Testis (tissue), 2 donors: ENCODE results near the gene ANTXR1.

Source experiments
- CTCF ChIP-seq, 3 experiments: fragments of 450-650 bp in 2 of 3; fragments of 200-600 bp in 1 of 3; sonication (generic) in 1 of 3; IDR thresholded peaks; one replicate each; pipeline ENCODE4 v1.5.1; 2016 to 2019; ENCODE audit warnings: antibody characterized with exemption in 3 of 3, mild to moderate bottlenecking in 2 of 3, moderate library complexity in 1 of 3
- POLR2A ChIP-seq: fragments of 450-650 bp; IDR thresholded peaks from one replicate; pipeline ENCODE4 v1.6.1; 2017; ENCODE audit warnings: antibody characterized with exemption, mild to moderate bottlenecking, moderate library complexity

GRCh38 chr2:69031466-69031865 is 18.5 kb downstream of the ANTXR1 start:
- no peak for TF ChIP-seq POLR2A
- TF ChIP-seq CTCF (IDR thresholded peaks at IDR 0.05): no peak
